SHP77 treated with DMSO at 0.1 percent for 48 hours (cell line): ENCODE data around the gene CARNS1.

Source experiments
- DNase-seq: peaks from one replicate; lab custom pipeline; 2025; lab: John Stamatoyannopoulos, UW

CARNS1 gene

GRCh38 chr11:67428052-67429001 lies 12.8 kb downstream of the CARNS1 start, which contains the start of gene RPS6KB2:
RPS6KB2 (plus strand) TSS chr11:67428494; CDS start chr11:67428546, 52 bp downstream.
- DNase-seq = peak; percentile 97

GRCh38 chr11:67429038-67429668 lies 13.7 kb downstream of the CARNS1 start:
- DNase-seq = no peak

GRCh38 chr11:67429722-67430121 lies 14.2 kb downstream of the CARNS1 start:
- DNase-seq = no peak

DNA sequence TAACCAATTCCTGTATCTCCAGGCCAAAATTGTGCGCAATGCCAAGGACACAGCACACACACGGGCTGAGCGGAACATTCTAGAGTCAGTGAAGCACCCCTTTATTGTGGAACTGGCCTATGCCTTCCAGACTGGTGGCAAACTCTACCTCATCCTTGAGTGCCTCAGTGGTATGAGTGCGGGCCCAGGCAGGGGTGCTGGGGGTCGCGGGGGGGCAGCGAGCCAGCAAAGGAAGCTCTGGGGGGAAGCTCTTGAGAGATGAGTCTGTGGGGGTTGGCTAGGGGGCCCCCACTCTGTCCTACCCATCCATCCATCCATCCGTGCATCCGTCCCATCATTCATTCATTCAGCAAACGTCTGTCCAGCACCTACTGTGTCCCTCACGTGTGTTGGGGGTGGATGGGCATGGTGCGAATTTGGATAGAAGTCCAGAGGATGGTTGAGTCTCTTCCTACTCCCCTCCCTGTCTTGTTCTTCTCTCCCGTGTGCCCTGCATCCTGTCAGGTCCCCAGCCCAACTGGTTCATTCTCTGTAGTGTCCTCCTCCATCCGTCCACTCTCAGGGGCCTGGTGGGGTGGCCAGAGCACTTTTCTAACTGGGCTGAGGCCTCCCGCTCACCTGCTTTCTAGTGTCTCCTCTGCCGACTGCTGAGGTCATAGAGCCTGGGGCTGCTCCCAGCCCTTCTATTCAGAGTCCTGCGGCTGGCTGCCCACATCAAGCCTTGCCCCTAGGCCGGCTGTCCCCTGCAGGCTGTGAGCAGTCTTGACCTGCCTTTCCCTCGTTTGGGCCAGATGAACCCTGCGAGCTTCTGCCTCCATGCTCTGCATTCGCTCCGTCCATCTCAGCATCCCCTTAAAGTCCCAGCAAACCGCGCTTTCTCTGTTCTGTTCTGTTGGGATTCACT lies 16.1 kb downstream of the CARNS1 start:
- DNase-seq = no peak

DNA sequence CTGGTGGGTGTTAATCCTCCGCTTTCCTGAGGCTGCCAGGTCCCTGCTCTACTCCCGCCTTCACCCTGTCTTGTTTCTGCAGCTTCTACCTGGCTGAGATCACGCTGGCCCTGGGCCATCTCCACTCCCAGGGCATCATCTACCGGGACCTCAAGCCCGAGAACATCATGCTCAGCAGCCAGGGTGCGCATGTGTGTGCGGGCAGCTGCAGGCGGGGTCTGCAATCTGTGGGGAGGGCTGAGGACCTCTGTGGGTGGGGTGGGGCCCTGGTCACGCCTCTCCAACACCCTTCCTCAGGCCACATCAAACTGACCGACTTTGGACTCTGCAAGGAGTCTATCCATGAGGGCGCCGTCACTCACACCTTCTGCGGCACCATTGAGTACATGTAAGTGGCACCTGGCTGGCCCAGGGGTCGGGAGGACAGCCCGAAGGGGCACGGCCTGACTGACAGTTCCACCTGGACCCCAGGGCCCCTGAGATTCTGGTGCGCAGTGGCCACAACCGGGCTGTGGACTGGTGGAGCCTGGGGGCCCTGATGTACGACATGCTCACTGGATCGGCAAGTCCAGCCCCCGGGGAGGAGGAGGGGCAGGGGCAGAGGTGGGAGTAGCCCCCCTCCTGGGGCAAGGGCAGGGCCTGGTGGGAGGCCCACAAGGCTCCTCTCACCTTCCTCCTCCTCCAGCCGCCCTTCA lies 17.3 kb downstream of the CARNS1 start:
- DNase-seq = no peak

GRCh38 chr11:67433536-67434394 lies 18.3 kb downstream of the CARNS1 start:
- DNase-seq = no peak

DNA sequence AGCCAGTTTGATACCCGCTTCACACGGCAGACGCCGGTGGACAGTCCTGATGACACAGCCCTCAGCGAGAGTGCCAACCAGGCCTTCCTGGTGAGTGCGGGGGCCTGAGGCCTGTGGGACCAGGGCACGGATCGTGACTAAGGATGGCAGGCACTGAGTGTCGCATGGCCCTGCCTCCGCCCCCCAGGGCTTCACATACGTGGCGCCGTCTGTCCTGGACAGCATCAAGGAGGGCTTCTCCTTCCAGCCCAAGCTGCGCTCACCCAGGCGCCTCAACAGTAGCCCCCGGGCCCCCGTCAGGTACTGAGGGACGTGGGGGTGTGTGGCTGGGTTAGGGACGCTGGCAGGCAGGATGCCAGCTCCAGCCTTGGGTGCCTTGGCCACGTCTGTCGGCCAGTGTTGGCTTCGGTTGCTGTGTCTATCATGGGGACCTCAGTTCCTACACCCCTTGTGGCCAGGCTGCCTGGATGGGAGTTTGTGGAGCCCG lies 19.0 kb downstream of the CARNS1 start:
- DNase-seq = no peak

GRCh38 chr11:67435031-67435726 lies 19.7 kb downstream of the CARNS1 start:
- DNase-seq = no peak

DNA sequence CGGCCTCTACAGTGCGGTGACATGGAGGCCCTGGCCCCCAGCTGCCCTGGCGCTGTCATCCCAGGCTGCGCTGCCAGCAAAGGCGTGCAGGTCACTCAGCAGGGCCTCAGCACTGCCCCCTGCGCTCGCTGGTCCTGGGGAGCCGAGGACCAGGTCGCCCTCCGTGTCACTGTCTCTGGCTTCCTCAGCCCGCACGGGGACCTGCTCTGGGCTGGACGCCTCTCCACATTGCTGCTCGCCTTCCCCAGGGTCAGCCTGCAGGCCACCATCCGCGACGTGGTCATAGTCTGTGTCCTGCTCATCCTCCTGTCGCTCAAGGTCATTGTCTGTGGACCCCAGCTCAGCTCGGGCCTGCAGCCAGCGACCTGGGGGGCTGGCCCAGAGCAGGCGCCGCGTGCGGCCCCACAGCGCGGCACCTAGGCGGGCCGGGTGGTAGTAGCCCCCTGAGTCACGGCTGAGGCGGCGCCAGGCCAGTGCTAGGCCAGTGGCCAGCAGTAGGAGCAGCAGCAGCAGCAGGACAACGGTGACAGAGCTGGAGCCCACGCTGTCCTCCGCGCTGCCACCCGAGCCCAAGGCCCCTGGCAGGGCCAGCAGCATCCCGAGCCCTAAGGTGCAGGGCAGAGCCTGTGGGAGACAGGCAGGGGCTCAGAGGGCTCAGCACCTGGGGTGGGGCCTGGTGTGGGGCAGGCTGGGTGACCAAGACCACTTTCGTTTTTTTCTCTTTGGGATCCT lies 20.4 kb downstream of the CARNS1 start:
- no peak for DNase-seq

GRCh38 chr11:67436459-67437081 lies 21.1 kb downstream of the CARNS1 start:
- no peak for DNase-seq

DNA sequence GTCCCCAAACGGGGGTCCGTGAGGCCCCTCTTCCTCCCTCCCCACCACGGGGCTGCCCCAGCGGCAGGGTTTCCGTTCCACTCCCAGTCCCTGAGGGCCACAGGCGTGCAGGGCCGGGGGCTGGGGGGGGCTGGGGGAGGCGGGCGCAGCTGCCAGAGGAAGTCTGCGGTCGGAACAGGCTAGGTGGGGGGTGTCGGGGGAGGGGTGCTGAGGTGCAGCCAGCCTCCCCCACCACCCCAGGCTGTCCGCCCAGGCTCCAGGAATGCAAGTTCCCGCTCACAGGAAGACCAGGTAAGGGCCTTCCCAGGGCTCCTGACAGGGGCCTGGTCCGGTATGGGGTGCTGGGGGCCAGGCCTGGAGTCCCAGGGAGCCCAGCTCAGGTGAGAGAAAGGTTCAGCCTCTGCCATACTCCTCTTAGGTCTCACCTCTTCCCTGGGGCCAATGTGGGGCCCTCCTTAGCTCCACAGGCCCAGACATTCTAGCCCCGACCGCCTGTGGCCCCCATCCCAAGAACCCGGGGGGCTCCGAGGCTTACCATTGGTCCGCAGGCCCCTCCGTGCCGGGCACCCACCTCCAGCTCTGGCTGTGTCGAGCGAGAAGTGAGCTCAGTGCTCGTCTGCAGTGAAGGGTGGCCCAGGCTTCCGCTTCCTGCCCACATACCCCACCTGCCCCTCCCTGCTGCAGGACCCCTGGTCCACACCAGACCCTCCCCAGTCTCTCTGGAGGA lies 21.8 kb downstream of the CARNS1 start, which contains the start of gene PTPRCAP:
Gene PTPRCAP (minus strand): TSS at position 601 of the 727 bp plus-strand sequence. CDS start 63 bp downstream, at position 538.
- no peak for DNase-seq

DNA sequence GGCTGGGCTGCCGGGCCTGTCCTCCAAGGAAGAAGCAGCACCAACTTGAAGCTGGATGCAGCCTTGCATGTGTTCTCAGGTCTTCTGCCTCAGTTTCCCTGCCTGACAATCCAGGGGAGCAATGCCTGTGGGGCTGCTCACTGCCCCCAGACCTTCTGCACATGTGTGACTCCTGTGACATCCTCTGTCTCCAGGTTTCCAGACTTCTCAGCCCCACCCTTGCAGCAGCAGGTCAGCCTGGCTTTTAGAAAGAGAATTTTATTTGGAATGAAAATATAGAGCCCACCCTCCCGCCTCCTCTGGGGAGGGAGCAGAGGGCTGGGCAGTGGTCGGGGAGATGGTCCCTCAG lies 22.3 kb downstream of the CARNS1 start:
- DNase-seq = no peak

GRCh38 chr11:67438158-67438902 lies 22.9 kb downstream of the CARNS1 start:
- no peak for DNase-seq

DNA sequence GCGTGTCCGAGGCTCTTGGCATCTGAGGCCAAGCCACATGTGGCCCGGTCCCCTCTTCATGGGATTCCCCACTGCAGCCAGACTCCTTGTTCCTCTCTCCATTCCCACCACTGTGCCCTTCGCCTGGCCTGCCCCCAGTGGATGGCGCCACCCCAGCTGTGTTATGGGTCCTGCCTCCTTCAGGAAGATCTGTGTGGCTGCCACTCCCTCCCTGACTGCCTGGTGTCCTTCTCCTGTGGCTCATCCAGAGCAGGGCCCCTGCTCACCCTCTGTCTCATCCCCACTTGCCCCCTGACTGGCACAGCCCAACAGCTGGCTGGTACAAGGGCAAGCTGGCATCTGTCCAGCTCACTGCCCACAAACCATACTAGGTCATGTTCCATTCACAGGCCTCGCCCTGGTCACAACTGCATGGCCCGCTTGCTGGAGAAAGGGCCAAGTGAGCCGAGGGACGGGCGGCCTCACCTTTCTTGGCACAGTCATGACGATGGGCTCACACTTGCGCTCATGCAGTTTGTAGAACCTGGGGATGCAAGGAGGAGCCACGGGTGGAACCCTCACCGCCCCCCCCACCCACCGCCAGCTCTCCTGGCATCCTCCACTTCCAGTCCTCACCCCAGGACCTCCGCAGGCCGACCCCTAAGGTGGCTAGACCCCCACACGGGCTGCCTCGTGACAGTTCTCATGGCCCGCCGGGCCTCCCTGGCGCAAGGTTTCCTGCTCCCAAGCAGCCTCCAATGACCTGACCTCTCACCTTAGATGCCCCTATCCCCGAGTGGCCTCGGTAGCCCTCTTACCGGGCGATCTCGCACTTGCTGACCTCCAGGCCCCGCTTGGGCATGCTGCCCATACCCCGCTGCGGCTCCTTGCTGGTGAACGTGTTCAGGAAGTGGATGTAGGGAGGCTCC lies 24.1 kb downstream of the CARNS1 start:
- DNase-seq = no peak

- no peak for DNase-seq
Observed at GRCh38 chr11:67440229-67441097, 25.0 kb downstream of the CARNS1 start.
